DND-41 (cell line): ENCODE results near the gene ZSWIM6.

ENCODE experiments used
- ATAC-seq: fragments of 200-7000 bp; cut with Tn5 transposase; 3 replicates; pipeline ENCODE4 v1.9.1; 2021; ENCODE audit warnings: low read depth; ENCODE audit not compliant: insufficient read depth
- DNase-seq: peaks from one replicate; pipeline ENCODE4 v3.0.0-alpha.2; 2020
- H2AFZ ChIP-seq: 2 replicates; pipeline ENCODE4 v1.6.0; 2012; ENCODE audit warnings: low read depth, low read length
- H3K27ac ChIP-seq: 2 replicates; pipeline ENCODE4 v1.5.1; 2012; ENCODE audit warnings: low read length, inconsistent platforms
- H3K27me3 ChIP-seq: fragments of 200-600 bp; sonication (generic); 2 replicates; pipeline ENCODE4 v1.6.0; 2012; ENCODE audit warnings: low read length, mild to moderate bottlenecking, inconsistent platforms; ENCODE audit not compliant: insufficient read depth, poor library complexity
- H3K36me3 ChIP-seq: 2 replicates; pipeline ENCODE4 v1.5.1; 2012; ENCODE audit warnings: low read length, inconsistent platforms; ENCODE audit not compliant: insufficient read depth
- H3K4me1 ChIP-seq: 2 replicates; pipeline ENCODE4 v1.5.1; 2012; ENCODE audit warnings: mild to moderate bottlenecking, low read length; ENCODE audit not compliant: insufficient read depth
- H3K4me2 ChIP-seq: 2 replicates; pipeline ENCODE4 v1.6.0; 2012; ENCODE audit warnings: mild to moderate bottlenecking, moderate library complexity, low read length, inconsistent platforms; ENCODE audit not compliant: insufficient read depth
- H3K4me3 ChIP-seq, 2 experiments: fragments of 200-600 bp in 1 of 2; shearing (Covaris generic) in 1 of 2; 2 replicates each; pipeline ENCODE4 v1.5.1; 2012 to 2016; ENCODE audit warnings: inconsistent platforms in 2 of 2, low read length in 2 of 2, mild to moderate bottlenecking in 2 of 2, low read depth in 1 of 2, moderate library complexity in 1 of 2
- H3K79me2 ChIP-seq: 2 replicates; pipeline ENCODE4 v1.6.0; 2012; ENCODE audit warnings: low read length, inconsistent platforms; ENCODE audit not compliant: insufficient read depth
- H3K9ac ChIP-seq: 2 replicates; pipeline ENCODE4 v1.6.0; 2012; ENCODE audit warnings: low read depth, mild to moderate bottlenecking, inconsistent platforms, low read length, moderate library complexity
- H3K9me3 ChIP-seq: 2 replicates; pipeline ENCODE4 v1.5.1; 2012; ENCODE audit warnings: low read length, moderate library complexity, mild to moderate bottlenecking, inconsistent platforms; ENCODE audit not compliant: insufficient read depth, severe bottlenecking
- H4K20me1 ChIP-seq: 2 replicates; pipeline ENCODE4 v1.6.0; 2012; ENCODE audit warnings: low read length; ENCODE audit not compliant: insufficient read depth
- EZH2 ChIP-seq: IDR thresholded peaks from 3 replicates; pipeline ENCODE4 v1.6.1; 2012; ENCODE audit warnings: borderline replicate concordance, low read depth, mild to moderate bottlenecking, moderate library complexity, low read length, inconsistent platforms; ENCODE audit not compliant: severe bottlenecking
- TF ChIP-seq, protein P1 (sequence below): IDR thresholded peaks from 2 replicates; pipeline ENCODE4 v1.5.1; 2012; ENCODE audit warnings: borderline replicate concordance, low read length, moderate library complexity, mild to moderate bottlenecking; ENCODE audit not compliant: poor library complexity, severe bottlenecking; ENCODE audit errors: extremely low read depth

The ZSWIM6 gene

DNA sequence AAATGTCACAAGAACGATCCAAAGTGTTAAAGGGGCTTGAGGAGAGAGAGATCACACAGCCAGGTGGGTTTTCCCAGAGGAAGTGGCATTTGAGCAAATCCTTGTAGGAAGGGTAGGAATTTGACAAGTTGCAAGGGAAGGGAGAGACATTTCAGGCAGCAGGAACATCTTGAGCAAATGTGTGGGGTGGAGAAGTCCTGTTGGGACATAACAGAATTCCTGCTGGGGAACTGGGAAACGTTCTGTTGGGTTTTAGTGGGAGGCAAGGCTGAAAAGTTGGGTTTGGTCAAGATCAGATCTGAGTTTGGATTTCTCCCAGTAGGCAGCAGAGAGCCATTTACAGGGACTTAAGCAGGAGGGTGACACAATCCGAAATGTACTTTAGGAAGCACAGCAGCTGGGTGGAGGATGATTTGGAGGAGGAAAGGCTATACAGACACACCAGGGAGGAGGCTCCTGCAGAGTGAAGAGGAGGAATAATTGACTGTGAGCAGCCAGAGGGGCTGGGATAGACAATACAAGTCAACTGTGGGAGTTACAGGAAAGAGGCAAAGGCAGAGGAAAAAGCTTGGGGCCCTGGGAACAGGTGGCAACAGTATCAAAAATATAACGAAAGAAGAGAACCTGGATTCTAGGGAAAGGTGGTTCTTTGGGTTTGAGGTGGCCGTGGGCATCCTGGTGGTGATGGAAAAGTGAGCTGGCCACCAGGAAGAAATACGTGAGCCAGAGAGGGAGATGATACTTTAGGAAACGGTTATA is 3.1 kb upstream of the ZSWIM6 start:
- Histone ChIP-seq H2AFZ (no peak overlapping the region), H3K4me1 (peaks cover 13% of the 10 kb centered on the region), H3K9me3 (no peaks in the 10 kb centered on the region), H3K27me3 (peaks cover 30% of the 10 kb centered on the region), H3K36me3 (no peaks in the 10 kb centered on the region), H3K79me2 (peaks cover 2% of the 10 kb centered on the region; the same call in 1 of the 2 replicates), H3K9ac (no peak overlapping the region), H3K4me3 (no peak overlapping the region), H3K4me2 (no peak overlapping the region), H3K27ac (no peak overlapping the region), H4K20me1 (peaks cover 7% of the 10 kb centered on the region)
- ATAC-seq (no peak), DNase-seq (no peak)
- no peak for TF ChIP-seq EZH2
- TF ChIP-seq, protein P1, sequence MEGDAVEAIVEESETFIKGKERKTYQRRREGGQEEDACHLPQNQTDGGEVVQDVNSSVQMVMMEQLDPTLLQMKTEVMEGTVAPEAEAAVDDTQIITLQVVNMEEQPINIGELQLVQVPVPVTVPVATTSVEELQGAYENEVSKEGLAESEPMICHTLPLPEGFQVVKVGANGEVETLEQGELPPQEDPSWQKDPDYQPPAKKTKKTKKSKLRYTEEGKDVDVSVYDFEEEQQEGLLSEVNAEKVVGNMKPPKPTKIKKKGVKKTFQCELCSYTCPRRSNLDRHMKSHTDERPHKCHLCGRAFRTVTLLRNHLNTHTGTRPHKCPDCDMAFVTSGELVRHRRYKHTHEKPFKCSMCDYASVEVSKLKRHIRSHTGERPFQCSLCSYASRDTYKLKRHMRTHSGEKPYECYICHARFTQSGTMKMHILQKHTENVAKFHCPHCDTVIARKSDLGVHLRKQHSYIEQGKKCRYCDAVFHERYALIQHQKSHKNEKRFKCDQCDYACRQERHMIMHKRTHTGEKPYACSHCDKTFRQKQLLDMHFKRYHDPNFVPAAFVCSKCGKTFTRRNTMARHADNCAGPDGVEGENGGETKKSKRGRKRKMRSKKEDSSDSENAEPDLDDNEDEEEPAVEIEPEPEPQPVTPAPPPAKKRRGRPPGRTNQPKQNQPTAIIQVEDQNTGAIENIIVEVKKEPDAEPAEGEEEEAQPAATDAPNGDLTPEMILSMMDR = no peak

GRCh38 chr5:61329550-61330128 is 2.4 kb upstream of the ZSWIM6 start:
- Histone ChIP-seq H3K27me3 (peaks cover 30% of the 10 kb centered on the region), H3K27ac (no peak overlapping the region), H3K4me3 (no peak overlapping the region), H3K9ac (no peak overlapping the region), H3K4me1 (peaks cover 19% of the 10 kb centered on the region), H3K4me2 (no peak overlapping the region), H3K36me3 (no peaks in the 10 kb centered on the region), H3K79me2 (peaks cover 2% of the 10 kb centered on the region; the same call in 1 of the 2 replicates), H2AFZ (no peak overlapping the region), H4K20me1 (peaks cover 10% of the 10 kb centered on the region), H3K9me3 (no peaks in the 10 kb centered on the region)
- no peak for ATAC-seq
- no peak for DNase-seq
- TF ChIP-seq, protein P1 = no peak
- TF ChIP-seq EZH2 = no peak

DNA sequence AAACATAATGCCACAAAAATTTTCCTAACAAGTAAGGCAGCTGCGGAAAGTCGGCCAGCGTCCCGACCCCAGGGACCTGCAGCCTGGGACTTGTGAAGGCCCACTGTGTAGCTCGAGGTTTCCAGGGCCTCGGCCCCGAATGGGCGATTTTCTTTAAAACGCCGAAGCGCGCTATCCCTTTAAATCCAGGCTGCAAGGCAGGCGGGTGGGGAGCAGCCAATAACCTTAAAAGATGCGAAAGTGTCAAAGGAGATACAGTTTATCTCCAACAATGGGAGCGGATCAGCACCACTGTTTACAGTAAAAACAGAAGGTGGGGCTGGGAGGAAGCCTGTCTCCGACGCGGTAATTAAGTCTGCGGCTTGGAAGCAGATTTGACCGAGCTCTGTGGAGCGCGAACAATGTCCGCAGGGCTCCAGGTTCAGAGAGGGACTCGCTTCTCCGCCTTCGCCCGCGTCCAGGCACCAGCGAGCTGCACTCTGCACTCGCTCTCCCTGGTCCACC is 1.7 kb upstream of the ZSWIM6 start:
- ATAC-seq (no peak), DNase-seq (peak; percentile 6)
- Histone ChIP-seq H3K4me1 (peaks cover 20% of the 10 kb centered on the region), H3K4me3 (peak overlapping the region in 1 of 2 experiments; percentile 72; a peak in 2 of 4 replicates), H3K27ac (no peak overlapping the region), H4K20me1 (peaks cover 10% of the 10 kb centered on the region), H3K27me3 (peaks cover 30% of the 10 kb centered on the region), H3K4me2 (peak overlapping the region; percentile 90), H3K9me3 (no peaks in the 10 kb centered on the region), H3K79me2 (peaks cover 2% of the 10 kb centered on the region; the same call in 1 of the 2 replicates), H3K9ac (peak overlapping the region; percentile 64), H3K36me3 (no peaks in the 10 kb centered on the region), H2AFZ (peak overlapping the region; percentile 77)
- TF ChIP-seq EZH2 = peak; percentile 49
- TF ChIP-seq, protein P1 = no peak
